Left ventricle myocardium inferior (tissue), 1 donor: ENCODE results near the gene PPFIA3. TPM values are rescaled to one million over a fixed set of nuclear protein-coding genes. Genes with fewer than 3 reads are reported as not detected.
"Not testable (repeated sequence)": the region's sequence is repeated elsewhere in the genome, so short reads cannot be mapped to it uniquely, and the experiment has no call there.

ENCODE experiments used
- DNase-seq: peaks from one replicate; pipeline ENCODE4 v3.0.0-alpha.2; 2020
- H3K27ac ChIP-seq: fragments of 200-600 bp; replicated peaks from 2 replicates; pipeline ENCODE4 v1.8.0; 2021
- H3K27me3 ChIP-seq: fragments of 200-600 bp; 2 replicates; pipeline ENCODE4 v1.8.0; 2021; ENCODE audit warnings: low read depth
- H3K36me3 ChIP-seq: fragments of 200-600 bp; 2 replicates; pipeline ENCODE4 v1.8.0; 2021
- H3K4me1 ChIP-seq: fragments of 200-600 bp; 2 replicates; pipeline ENCODE4 v1.8.0; 2021
- H3K4me3 ChIP-seq: fragments of 200-600 bp; 2 replicates; pipeline ENCODE4 v1.8.0; 2021; ENCODE audit warnings: mild to moderate bottlenecking, moderate library complexity
- H3K9me3 ChIP-seq: fragments of 200-600 bp; replicated peaks from 2 replicates; pipeline ENCODE4 v1.8.0; 2021
- intact Hi-C: fragments of 100-400 bp; cut with micrococcal nuclease; formaldehyde crosslinking; loops from one replicate; pipeline ENCODE4 v1.11.0; 2022
- total RNA-seq: library from RNA; stranded (reverse); fragmentation: NEBNext Ultra II Directional; extraction: Animal tissue kit (Norgen Biotek cat#: 25700); gene quantifications from one replicate; pipeline ENCODE4 v1.2.1, GENCODE V29; 2021
- TF ChIP-seq, protein P1 (sequence below): fragments of 200-600 bp; IDR thresholded peaks from 2 replicates; pipeline ENCODE4 v1.8.0; 2021; ENCODE audit warnings: antibody characterized with exemption, mild to moderate bottlenecking, borderline replicate concordance
- donor health status: DM: no; HTN: yes; CAD: no; lungs with severe emphysema.

Gene PPFIA3
- total RNA-seq, 1 donor from 2014 or later: 5.7 TPM

DNA sequence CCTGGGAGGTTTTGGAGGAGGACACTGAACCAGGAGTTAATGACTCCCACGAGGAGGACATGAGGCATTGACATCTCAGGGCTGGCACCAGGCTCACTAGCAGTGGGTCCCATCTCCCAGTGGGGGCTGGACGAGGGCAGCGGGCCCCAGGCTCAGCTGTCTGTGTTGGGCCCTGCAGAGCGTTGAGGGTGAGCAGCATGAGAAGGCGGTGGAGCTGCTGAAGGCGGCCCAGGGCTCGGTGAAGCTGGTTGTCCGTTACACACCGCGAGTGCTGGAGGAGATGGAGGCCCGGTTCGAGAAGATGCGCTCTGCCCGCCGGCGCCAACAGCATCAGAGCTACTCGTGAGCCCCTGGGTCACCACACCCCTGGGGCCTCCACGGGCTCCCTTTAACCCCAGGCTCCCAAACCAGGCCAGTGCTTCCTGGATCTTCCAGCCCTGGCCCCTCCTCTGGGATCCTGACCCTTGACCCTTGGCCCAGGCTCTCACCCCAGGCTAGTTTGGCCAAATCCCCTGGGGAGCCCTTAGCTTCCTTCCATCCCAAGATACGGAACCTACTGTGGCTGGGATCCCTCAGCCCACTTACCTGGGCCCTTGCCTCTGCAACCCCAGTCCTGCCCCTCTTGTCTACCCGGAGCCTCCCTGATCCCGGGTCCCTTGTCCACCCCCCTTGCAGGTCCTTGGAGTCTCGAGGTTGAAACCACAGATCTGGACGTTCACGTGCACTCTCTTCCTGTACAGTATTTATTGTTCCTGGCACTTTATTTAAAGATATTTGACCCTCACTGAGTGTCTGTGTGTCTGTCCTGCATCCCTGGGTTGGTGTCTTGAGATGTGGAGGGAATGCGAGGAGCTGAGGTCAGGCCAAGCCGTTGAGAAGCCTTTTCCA lies 1.4 kb upstream of the PPFIA3 start:
- Histone ChIP-seq H3K4me3 (peak overlapping the region; percentile 75), H3K36me3 (no peaks in the 10 kb centered on the region), H3K4me1 (peaks cover 51% of the 10 kb centered on the region), H3K27ac (peak overlapping the region; percentile 99), H3K9me3 (no peaks in the 10 kb centered on the region), H3K27me3 (no peaks in the 10 kb centered on the region)
- TF ChIP-seq, protein P1, sequence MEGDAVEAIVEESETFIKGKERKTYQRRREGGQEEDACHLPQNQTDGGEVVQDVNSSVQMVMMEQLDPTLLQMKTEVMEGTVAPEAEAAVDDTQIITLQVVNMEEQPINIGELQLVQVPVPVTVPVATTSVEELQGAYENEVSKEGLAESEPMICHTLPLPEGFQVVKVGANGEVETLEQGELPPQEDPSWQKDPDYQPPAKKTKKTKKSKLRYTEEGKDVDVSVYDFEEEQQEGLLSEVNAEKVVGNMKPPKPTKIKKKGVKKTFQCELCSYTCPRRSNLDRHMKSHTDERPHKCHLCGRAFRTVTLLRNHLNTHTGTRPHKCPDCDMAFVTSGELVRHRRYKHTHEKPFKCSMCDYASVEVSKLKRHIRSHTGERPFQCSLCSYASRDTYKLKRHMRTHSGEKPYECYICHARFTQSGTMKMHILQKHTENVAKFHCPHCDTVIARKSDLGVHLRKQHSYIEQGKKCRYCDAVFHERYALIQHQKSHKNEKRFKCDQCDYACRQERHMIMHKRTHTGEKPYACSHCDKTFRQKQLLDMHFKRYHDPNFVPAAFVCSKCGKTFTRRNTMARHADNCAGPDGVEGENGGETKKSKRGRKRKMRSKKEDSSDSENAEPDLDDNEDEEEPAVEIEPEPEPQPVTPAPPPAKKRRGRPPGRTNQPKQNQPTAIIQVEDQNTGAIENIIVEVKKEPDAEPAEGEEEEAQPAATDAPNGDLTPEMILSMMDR: no peak
- DNase-seq: peak; percentile 36
- intact Hi-C loops: no loop called here

DNA sequence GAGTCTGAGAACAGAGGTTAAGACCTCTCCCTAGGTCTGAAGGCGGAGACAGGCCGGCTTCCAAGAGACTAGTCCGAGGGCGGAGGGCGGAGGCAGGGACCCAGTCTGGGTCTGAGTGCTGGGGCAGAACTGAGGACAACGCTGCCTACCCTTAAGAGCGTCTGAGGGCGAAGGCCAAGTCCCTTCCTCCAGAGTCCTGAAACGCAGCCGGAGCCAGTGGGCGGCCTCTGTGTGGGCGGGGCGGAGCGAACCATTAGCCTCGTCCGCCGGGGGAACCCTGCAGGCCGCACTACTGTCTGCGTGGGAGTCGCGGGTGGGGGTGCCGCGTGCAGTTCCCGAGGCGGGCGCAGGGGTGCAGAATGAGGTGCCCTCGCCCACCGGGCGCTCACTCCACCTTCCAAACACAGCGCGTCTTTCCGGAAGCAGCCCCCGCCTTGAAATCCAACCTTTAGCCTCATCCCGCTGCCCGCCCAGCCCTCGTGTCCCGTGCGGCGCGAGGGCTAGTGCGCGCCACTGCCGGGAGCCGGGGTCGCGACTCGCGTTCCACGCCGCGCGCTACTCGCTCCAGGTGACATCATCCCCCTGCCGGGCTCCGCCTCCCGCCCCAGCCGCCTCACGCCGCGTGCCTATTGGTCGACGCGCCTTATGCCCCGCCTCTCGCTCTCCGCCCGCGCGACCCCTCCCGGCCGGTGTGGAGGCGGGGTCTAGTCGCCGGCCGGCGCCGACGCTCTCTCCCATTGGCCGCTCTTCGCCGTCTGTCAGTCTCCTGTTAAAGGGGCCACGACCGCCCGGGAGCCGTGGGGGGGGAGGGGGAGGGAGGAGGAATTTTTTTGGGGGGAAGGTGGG lies 556 bp upstream of the PPFIA3 start, which contains the start of gene C19orf73:
TSS of gene C19orf73 (minus strand) at position 579 of the 846 bp plus-strand sequence. CDS start at position 458, 121 bp downstream.
- H3K9me3 ChIP-seq: no peaks in the 10 kb centered on the region
- intact Hi-C loops: no loop called here
- H3K27ac ChIP-seq: peak within 1 kb of the TSS; percentile 99
- H3K27me3 ChIP-seq: no peaks in the 10 kb centered on the region
- peak within 1 kb of the TSS; percentile 75 for H3K4me3 ChIP-seq
- no peaks in the 10 kb centered on the region for H3K36me3 ChIP-seq
- TF ChIP-seq, protein P1: peak; percentile 32
- DNase-seq: peak; percentile 96
- peaks cover 46% of the 10 kb centered on the region for H3K4me1 ChIP-seq

DNA sequence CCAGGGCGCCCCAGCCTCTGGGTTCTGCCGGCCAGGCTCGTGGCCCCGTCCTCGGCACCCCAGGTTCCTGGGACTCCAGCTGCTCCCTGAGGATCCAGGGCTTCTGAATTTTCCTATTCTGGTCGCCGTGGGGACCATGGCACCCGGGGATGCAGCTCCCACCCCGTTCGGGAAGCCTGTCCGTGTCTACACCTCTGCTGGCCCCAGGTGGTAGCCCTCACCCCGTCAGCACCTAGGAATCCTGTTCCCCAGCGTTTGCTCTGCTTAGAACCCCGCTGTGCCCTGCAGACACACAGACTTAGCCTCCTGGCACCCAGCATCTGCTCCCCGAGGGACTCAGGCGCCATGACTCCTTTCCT lies 960 bp downstream of the PPFIA3 start:
- no peak overlapping the region for H3K27ac ChIP-seq
- DNase-seq: no peak
- TF ChIP-seq, protein P1: no peak
- no peaks in the 10 kb centered on the region for H3K36me3 ChIP-seq
- no peaks in the 10 kb centered on the region for H3K27me3 ChIP-seq
- peak overlapping the region; percentile 75 for H3K4me3 ChIP-seq
- no peaks in the 10 kb centered on the region for H3K9me3 ChIP-seq
- H3K4me1 ChIP-seq: peaks cover 34% of the 10 kb centered on the region
- intact Hi-C loops: no loop called here

DNA sequence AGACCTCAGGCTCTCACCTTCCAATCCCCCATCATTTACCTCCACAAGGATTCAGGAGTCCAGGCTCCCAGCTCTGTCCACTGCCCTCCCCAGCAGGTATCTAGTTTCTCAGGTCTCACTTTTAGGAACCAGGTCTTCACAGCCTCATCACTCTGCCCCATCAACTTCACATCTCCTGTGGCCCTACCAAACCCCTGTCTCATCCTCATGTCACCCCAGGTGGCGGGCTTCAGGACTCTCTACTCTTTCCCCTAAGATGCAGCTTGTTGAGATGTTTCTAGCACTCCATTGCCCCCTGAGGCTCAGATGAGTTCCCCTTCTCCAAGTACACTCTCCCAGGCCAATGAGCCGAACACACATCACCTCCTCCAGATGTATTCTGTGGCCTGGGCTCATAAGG lies 1.5 kb downstream of the PPFIA3 start:
- peaks cover 35% of the 10 kb centered on the region for H3K4me1 ChIP-seq
- DNase-seq: no peak
- no peak overlapping the region for H3K4me3 ChIP-seq
- TF ChIP-seq, protein P1: no peak
- H3K9me3 ChIP-seq: no peaks in the 10 kb centered on the region
- H3K36me3 ChIP-seq: no peaks in the 10 kb centered on the region
- H3K27me3 ChIP-seq: no peaks in the 10 kb centered on the region
- intact Hi-C loops: no loop called here
- no peak overlapping the region for H3K27ac ChIP-seq

DNA sequence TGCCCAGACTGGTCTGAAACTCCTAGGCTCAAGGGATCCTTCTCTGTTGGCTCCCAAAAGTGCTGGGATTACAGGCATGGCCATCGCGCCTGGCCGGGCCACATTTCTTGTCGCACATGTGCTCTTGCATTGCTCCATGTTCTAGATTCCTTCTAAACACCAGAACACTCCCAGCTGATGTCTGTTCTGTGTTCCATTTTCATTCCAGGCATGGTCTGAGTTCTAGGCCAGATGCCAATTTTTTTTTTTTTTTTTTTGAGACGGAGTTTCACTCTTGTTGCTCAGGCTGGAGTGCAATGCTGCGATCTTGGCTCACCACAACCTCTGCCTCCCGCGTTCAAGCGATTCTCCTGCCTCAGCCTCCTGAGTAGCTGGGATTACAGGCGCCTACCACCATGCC lies 2.5 kb downstream of the PPFIA3 start:
- DNase-seq, H3K27ac ChIP-seq, H3K4me3 ChIP-seq, intact Hi-C loops, H3K9me3 ChIP-seq, H3K36me3 ChIP-seq, H3K27me3 ChIP-seq: not testable (repeated sequence)
- H3K4me1 ChIP-seq: peaks cover 35% of the 10 kb centered on the region

DNA sequence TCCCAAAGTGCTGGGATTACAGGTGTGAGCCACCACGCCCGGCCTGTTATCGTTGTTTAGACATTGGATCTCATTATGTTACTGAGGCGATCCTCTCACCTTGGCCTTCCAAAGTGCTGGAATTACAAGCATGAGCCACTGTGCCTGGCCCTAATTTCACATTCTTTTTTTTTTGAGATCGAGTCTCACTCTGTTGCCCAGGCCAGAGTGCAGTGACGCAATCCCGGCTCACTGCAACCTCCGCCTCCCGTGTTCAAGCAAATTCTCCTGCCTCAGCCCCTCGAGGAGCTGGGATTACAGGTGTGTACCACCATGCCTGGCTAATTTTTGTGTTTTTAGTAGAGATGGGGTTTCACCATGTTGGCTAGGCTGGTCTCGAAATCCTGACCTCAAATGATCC lies 3.9 kb downstream of the PPFIA3 start:
- H3K4me3 ChIP-seq, intact Hi-C loops, H3K27me3 ChIP-seq, DNase-seq, H3K9me3 ChIP-seq, H3K27ac ChIP-seq, H3K36me3 ChIP-seq: not testable (repeated sequence)
- H3K4me1 ChIP-seq: peaks cover 30% of the 10 kb centered on the region
